CD8-positive, alpha-beta memory T cell (primary cell): ENCODE data around the gene SRL. TPM values are rescaled to one million over a fixed set of nuclear protein-coding genes. Genes with fewer than 3 reads are reported as not detected.

ENCODE experiments used
- CTCF ChIA-PET: fragments of 350-600 bp; sonication (Branson Sonifier 250); formaldehyde crosslinking; loops from one replicate; lab custom pipeline; 2021; ENCODE audit warnings: antibody characterized with exemption; lab: Charles Lee
- POLR2A ChIA-PET: fragments of 350-600 bp; sonication (Branson Sonifier 250); formaldehyde crosslinking; loops from one replicate; lab custom pipeline; 2021; ENCODE audit warnings: antibody characterized with exemption; lab: Charles Lee
- DNase-seq, 5 donors: peaks; one replicate each; pipeline versions ENCODE4 v3.0.0 to v3.0.0-alpha.2; 2020 to 2022; ENCODE audit warnings: mixed read lengths in 1 of 5
- H3K27ac ChIP-seq: one replicate; pipeline ENCODE4 v1.7.0; 2013; ENCODE audit warnings: low read depth, mild to moderate bottlenecking, low read length, moderate library complexity
- H3K27me3 ChIP-seq: 2 replicates; pipeline ENCODE4 v1.7.0; 2013; ENCODE audit warnings: low read length, mild to moderate bottlenecking; ENCODE audit not compliant: insufficient read depth, poor library complexity, severe bottlenecking
- H3K36me3 ChIP-seq: 2 replicates; pipeline ENCODE4 v1.7.0; 2013; ENCODE audit warnings: mild to moderate bottlenecking, low read length, moderate library complexity; ENCODE audit not compliant: insufficient read depth
- H3K4me1 ChIP-seq: 2 replicates; pipeline ENCODE4 v1.7.0; 2013; ENCODE audit warnings: mild to moderate bottlenecking, low read length, moderate library complexity; ENCODE audit not compliant: insufficient read depth
- H3K4me3 ChIP-seq: 2 replicates; pipeline ENCODE4 v1.7.0; 2013; ENCODE audit warnings: mild to moderate bottlenecking, low read length
- H3K9me3 ChIP-seq: 2 replicates; pipeline ENCODE4 v1.7.0; 2013; ENCODE audit warnings: mild to moderate bottlenecking, low read length
- H3K27ac Mint-ChIP-seq, 8 donors: one replicate each; pipeline ENCODE4 v1.8.0; 2020 to 2021; ENCODE audit warnings: mixed read lengths in 8 of 8, mild to moderate bottlenecking in 6 of 8, inconsistent platforms in 3 of 8, moderate library complexity in 3 of 8
- H3K27me3 Mint-ChIP-seq, 2 donors: one replicate each; pipeline ENCODE4 v1.8.0; 2020 to 2021; ENCODE audit warnings: mixed read lengths in 2 of 2, mild to moderate bottlenecking in 1 of 2, moderate library complexity in 1 of 2
- H3K36me3 Mint-ChIP-seq, 3 donors: one replicate each; pipeline ENCODE4 v1.8.0; 2020 to 2021; ENCODE audit warnings: mixed read lengths in 3 of 3, inconsistent platforms in 1 of 3, mild to moderate bottlenecking in 1 of 3
- H3K4me1 Mint-ChIP-seq, 3 donors: one replicate each; pipeline ENCODE4 v1.8.0; 2020 to 2021; ENCODE audit warnings: mixed read lengths in 3 of 3, inconsistent platforms in 1 of 3, mild to moderate bottlenecking in 1 of 3
- H3K4me3 Mint-ChIP-seq, 7 donors: one replicate each; pipeline ENCODE4 v1.8.0; 2020 to 2021; ENCODE audit warnings: mixed read lengths in 7 of 7, mild to moderate bottlenecking in 6 of 7, moderate library complexity in 4 of 7, inconsistent platforms in 2 of 7
- H3K9me3 Mint-ChIP-seq, 5 donors: one replicate each; pipeline ENCODE4 v1.8.0; 2020 to 2022; ENCODE audit warnings: mixed read lengths in 5 of 5, mild to moderate bottlenecking in 3 of 5, moderate library complexity in 2 of 5, inconsistent platforms in 1 of 5
- polyA plus RNA-seq: library from polyadenylated mRNA; unstranded; fragments of 300-500 nt; fragmentation: Illumina TruSeq; gene quantifications from one replicate; pipeline ENCODE4 v1.2.3, GENCODE V29; 2021
- total RNA-seq, 2 experiments: library from RNA; stranded (reverse); gene quantifications; one replicate each; pipeline ENCODE4 v1.2.3, GENCODE V29; 2021

Gene SRL
- total and polyA plus RNA-seq, 3 experiments from 2014 or later, result not detected

GRCh38 chr16:4277987-4278513 lies 36.2 kb upstream of the SRL start:
- Histone ChIP-seq H3K27me3 (no peaks in the 10 kb centered on the region), H3K27ac (no peak overlapping the region), H3K4me3 (no peak overlapping the region), H3K36me3 (no peaks in the 10 kb centered on the region), H3K9me3 (no peaks in the 10 kb centered on the region), H3K4me1 (no peaks in the 10 kb centered on the region)
- POLR2A ChIA-PET, result no interaction called here
- H3K4me1 Mint-ChIP-seq, result peaks cover 2 to 4% (median 3%) of the 10 kb centered on the region in 3 donors
- CTCF ChIA-PET, result interaction anchor here (0.9 to 1.4 kb wide), 2 partner anchors 53 to 126 kb away, joined by 3 read pairs; no protein-coding TSS in a partner anchor
- no peaks in the 10 kb centered on the region for H3K9me3 Mint-ChIP-seq
- H3K27ac Mint-ChIP-seq, result no peak overlapping the region
- peaks cover 0 to 2% (median 0%) of the 10 kb centered on the region in 3 donors for H3K36me3 Mint-ChIP-seq
- H3K27me3 Mint-ChIP-seq, result peaks cover 0 to 5% of the 10 kb centered on the region in 2 donors
- no peak for DNase-seq
- peak overlapping the region in 1 of 7 donors; percentile 45 for H3K4me3 Mint-ChIP-seq

GRCh38 chr16:4275861-4276260 lies 34.0 kb upstream of the SRL start:
- POLR2A ChIA-PET, result no interaction called here
- Histone ChIP-seq H3K27me3 (no peaks in the 10 kb centered on the region), H3K27ac (no peak overlapping the region), H3K4me3 (no peak overlapping the region), H3K36me3 (no peaks in the 10 kb centered on the region), H3K4me1 (peaks cover 5% of the 10 kb centered on the region), H3K9me3 (no peaks in the 10 kb centered on the region)
- peaks cover 0 to 5% (median 2%) of the 10 kb centered on the region in 3 donors for H3K36me3 Mint-ChIP-seq
- peaks cover 5 to 9% (median 5%) of the 10 kb centered on the region in 3 donors for H3K4me1 Mint-ChIP-seq
- CTCF ChIA-PET, result interaction anchor here (8.3 kb wide), 1 partner anchor 23 kb away, joined by 83 read pairs; no protein-coding TSS in a partner anchor
- no peak overlapping the region for H3K27ac Mint-ChIP-seq
- DNase-seq, result no peak
- peaks cover 0 to 7% of the 10 kb centered on the region in 2 donors for H3K27me3 Mint-ChIP-seq
- H3K9me3 Mint-ChIP-seq, result peaks cover 0 to 2% (median 0%) of the 10 kb centered on the region in 5 donors
- H3K4me3 Mint-ChIP-seq, result peak overlapping the region in 2 of 7 donors; percentile 51 to 74

GRCh38 chr16:4273858-4274311 lies 32.0 kb upstream of the SRL start:
- Mint-ChIP-seq H3K27me3 (peaks cover 0 to 7% of the 10 kb centered on the region in 2 donors), H3K4me1 (peaks cover 7 to 20% (median 8%) of the 10 kb centered on the region in 3 donors), H3K27ac (peak overlapping the region in 7 of 8 donors; percentile 63 to 98 (median 84)), H3K4me3 (peak overlapping the region; percentile 74 to 99 (median 90)), H3K36me3 (peaks cover 0 to 5% (median 0%) of the 10 kb centered on the region in 3 donors), H3K9me3 (peaks cover 0 to 2% (median 0%) of the 10 kb centered on the region in 5 donors)
- CTCF ChIA-PET, result interaction anchor here (0.7 to 8.3 kb wide), 11 partner anchors 9 to 57 kb away, joined by 3 to 83 read pairs (median 4); no protein-coding TSS in a partner anchor
- Histone ChIP-seq H3K27ac (peak overlapping the region; percentile 31), H3K4me3 (peak overlapping the region; percentile 56), H3K9me3 (no peaks in the 10 kb centered on the region), H3K27me3 (no peaks in the 10 kb centered on the region), H3K36me3 (no peaks in the 10 kb centered on the region), H3K4me1 (peaks cover 10% of the 10 kb centered on the region)
- DNase-seq, result peak in 3 of 5 donors; percentile 19 to 75 (median 41)
- POLR2A ChIA-PET, result interaction anchor here (0.6 to 3.1 kb wide), 6 partner anchors 20 to 55 kb away, joined by 3 to 29 read pairs (median 4); partner anchors contain the start of gene GLIS2

GRCh38 chr16:4272114-4272956 lies 30.5 kb upstream of the SRL start:
- H3K27ac Mint-ChIP-seq, result peak overlapping the region; percentile 86 to 98 (median 93)
- H3K36me3 Mint-ChIP-seq, result peaks cover 0 to 9% (median 0%) of the 10 kb centered on the region in 3 donors
- ChIA-PET POLR2A (interaction anchor here (0.6 to 3.1 kb wide), 13 partner anchors 17 to 1102 kb away, joined by 3 to 29 read pairs (median 4); partner anchors contain the start of genes CDIP1 and HMOX2), CTCF (interaction anchor here (0.6 to 8.3 kb wide), 11 partner anchors 12 to 310 kb away, joined by 3 to 83 read pairs (median 4); no protein-coding TSS in a partner anchor)
- H3K9me3 Mint-ChIP-seq, result peaks cover 0 to 2% (median 0%) of the 10 kb centered on the region in 5 donors
- H3K27me3 ChIP-seq, result no peaks in the 10 kb centered on the region
- no peaks in the 10 kb centered on the region for H3K9me3 ChIP-seq
- DNase-seq, result peak in 4 of 5 donors; percentile 29 to 65 (median 46)
- H3K4me3 ChIP-seq, result peak overlapping the region; percentile 96
- peak overlapping the region; percentile 90 to 99 (median 95) for H3K4me3 Mint-ChIP-seq
- H3K27ac ChIP-seq, result peak overlapping the region; percentile 80
- H3K4me1 Mint-ChIP-seq, result peaks cover 12 to 26% (median 13%) of the 10 kb centered on the region in 3 donors
- no peaks in the 10 kb centered on the region for H3K36me3 ChIP-seq
- H3K27me3 Mint-ChIP-seq, result peaks cover 0 to 5% of the 10 kb centered on the region in 2 donors
- H3K4me1 ChIP-seq, result peaks cover 10% of the 10 kb centered on the region

GRCh38 chr16:4271176-4272113 lies 29.6 kb upstream of the SRL start:
- H3K4me1 Mint-ChIP-seq, result peaks cover 12 to 27% (median 14%) of the 10 kb centered on the region in 3 donors
- Histone ChIP-seq H3K27me3 (no peaks in the 10 kb centered on the region), H3K4me1 (peaks cover 10% of the 10 kb centered on the region), H3K4me3 (peak overlapping the region; percentile 96), H3K9me3 (no peaks in the 10 kb centered on the region), H3K27ac (peak overlapping the region; percentile 80), H3K36me3 (no peaks in the 10 kb centered on the region)
- peaks cover 0 to 5% of the 10 kb centered on the region in 2 donors for H3K27me3 Mint-ChIP-seq
- ChIA-PET POLR2A (interaction anchor here (0.6 to 3.1 kb wide), 10 partner anchors 18 to 1479 kb away, joined by 3 to 29 read pairs (median 4); partner anchors contain the start of genes CDIP1, CORO7 and HMOX2), CTCF (interaction anchor here (1.2 to 8.3 kb wide), 4 partner anchors 12 to 35 kb away, joined by 4 to 83 read pairs (median 6); no protein-coding TSS in a partner anchor)
- H3K4me3 Mint-ChIP-seq, result peak overlapping the region; percentile 86 to 99 (median 89)
- DNase-seq, result peak; percentile 80 to 91 (median 82)
- peaks cover 0 to 2% (median 0%) of the 10 kb centered on the region in 5 donors for H3K9me3 Mint-ChIP-seq
- peak overlapping the region in 7 of 8 donors; percentile 42 to 98 (median 72) for H3K27ac Mint-ChIP-seq
- peaks cover 0 to 9% (median 0%) of the 10 kb centered on the region in 3 donors for H3K36me3 Mint-ChIP-seq

GRCh38 chr16:4270595-4270994 lies 28.7 kb upstream of the SRL start:
- ChIA-PET CTCF (interaction anchor here (1.2 to 8.3 kb wide), 3 partner anchors 11 to 57 kb away, joined by 3 to 83 read pairs (median 6); no protein-coding TSS in a partner anchor), POLR2A (interaction anchor here (1.4 kb wide), 1 partner anchor 268 kb away, joined by 4 read pairs; the partner anchor contains the start of gene CDIP1)
- Histone ChIP-seq H3K27me3 (no peaks in the 10 kb centered on the region), H3K9me3 (no peaks in the 10 kb centered on the region), H3K36me3 (no peaks in the 10 kb centered on the region), H3K4me3 (no peak overlapping the region), H3K27ac (peak overlapping the region; percentile 80), H3K4me1 (peaks cover 10% of the 10 kb centered on the region)
- Mint-ChIP-seq H3K27me3 (peaks cover 0 to 5% of the 10 kb centered on the region in 2 donors), H3K4me1 (peaks cover 14 to 32% (median 14%) of the 10 kb centered on the region in 3 donors), H3K36me3 (peaks cover 0 to 9% (median 0%) of the 10 kb centered on the region in 3 donors), H3K4me3 (peak overlapping the region; percentile 86 to 99 (median 89)), H3K9me3 (peaks cover 0 to 2% (median 0%) of the 10 kb centered on the region in 5 donors), H3K27ac (peak overlapping the region in 4 of 8 donors; percentile 42 to 98 (median 87))
- DNase-seq, result no peak
